Fibroblast of the aortic adventitia (primary cell): ENCODE measurements around the gene NKD2. TPM values are rescaled to one million over a fixed set of nuclear protein-coding genes. Genes with fewer than 3 reads are reported as not detected.

Experiments
- DNase-seq: peaks from one replicate; pipeline ENCODE4 v3.0.0-alpha.2; 2010; ENCODE audit warnings: low read depth
- H3K4me3 ChIP-seq: 2 replicates; pipeline ENCODE4 v1.5.1; 2011; ENCODE audit warnings: low read depth, mild to moderate bottlenecking, control low read depth, low read length, moderate library complexity
- CTCF ChIP-seq: IDR thresholded peaks from 2 replicates; pipeline ENCODE4 v1.5.1; 2011; ENCODE audit warnings: mild to moderate bottlenecking, low read length, control low read depth, inconsistent platforms; ENCODE audit not compliant: insufficient read depth
- total RNA-seq: library from RNA; depleted of rRNA; stranded (reverse); fragments of >200 nt; gene quantifications from 2 replicates; pipeline ENCODE4 v1.2.3, GENCODE V29; 2012; ENCODE audit warnings: low replicate concordance

The NKD2 gene
- total RNA-seq, 1 donor: 0.81 TPM

- TF ChIP-seq CTCF: no peak
- no peak for DNase-seq
- no peak overlapping the region for H3K4me3 ChIP-seq
Observed at GRCh38 chr5:1011741-1012312, 3.2 kb downstream of the NKD2 start.

DNA sequence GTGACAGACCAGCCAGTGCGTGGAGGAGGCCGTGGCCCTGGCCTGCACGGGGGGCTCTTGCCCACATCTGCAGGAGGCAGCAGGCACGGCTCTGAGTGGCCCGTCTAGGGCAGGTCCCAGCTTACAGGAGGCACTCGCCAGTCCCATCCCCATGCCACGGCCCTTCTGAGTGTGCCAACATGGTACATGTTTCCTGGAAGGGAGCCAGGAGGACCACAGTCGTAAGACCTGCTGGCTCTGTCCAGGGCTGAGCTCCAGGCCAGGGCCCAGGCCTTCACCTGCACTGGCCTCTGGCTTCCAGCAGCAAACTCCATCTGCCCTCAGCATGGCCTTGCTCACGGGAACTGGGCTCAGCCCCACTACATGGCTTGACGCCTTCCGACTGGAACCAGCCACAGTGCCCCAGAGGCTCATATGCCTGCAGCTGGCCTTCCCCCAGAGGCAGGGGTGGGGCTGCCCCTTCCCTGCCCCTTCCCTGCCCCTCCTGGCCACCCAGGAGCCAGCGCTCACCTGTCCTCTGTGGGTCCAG, 3.8 kb downstream of the NKD2 start:
- no peak overlapping the region for H3K4me3 ChIP-seq
- no peak for DNase-seq
- TF ChIP-seq CTCF: no peak

- no peak overlapping the region for H3K4me3 ChIP-seq
- TF ChIP-seq CTCF: no peak
Observed at GRCh38 chr5:1012900-1013237, 4.3 kb downstream of the NKD2 start.

GRCh38 chr5:1013238-1013947, 4.8 kb downstream of the NKD2 start:
- no peak for DNase-seq
- TF ChIP-seq CTCF: no peak
- H3K4me3 ChIP-seq: no peak overlapping the region

More at GRCh38 chr5:1012900-1013237, 4.3 kb downstream of the NKD2 start:
- DNase-seq: no peak

- no peak for DNase-seq
- H3K4me3 ChIP-seq: no peak overlapping the region
- no peak for TF ChIP-seq CTCF
Observed at GRCh38 chr5:1013948-1014301, 5.3 kb downstream of the NKD2 start.

GRCh38 chr5:1014346-1014745, 5.7 kb downstream of the NKD2 start:
- DNase-seq: no peak
- no peak overlapping the region for H3K4me3 ChIP-seq
- TF ChIP-seq CTCF: no peak
